ENCODE results near the gene SLC35F5.
"Not testable (repeated sequence)": the region's sequence is repeated elsewhere in the genome, so short reads cannot be mapped to it uniquely, and the experiment has no call there.

The SLC35F5 gene

DNA sequence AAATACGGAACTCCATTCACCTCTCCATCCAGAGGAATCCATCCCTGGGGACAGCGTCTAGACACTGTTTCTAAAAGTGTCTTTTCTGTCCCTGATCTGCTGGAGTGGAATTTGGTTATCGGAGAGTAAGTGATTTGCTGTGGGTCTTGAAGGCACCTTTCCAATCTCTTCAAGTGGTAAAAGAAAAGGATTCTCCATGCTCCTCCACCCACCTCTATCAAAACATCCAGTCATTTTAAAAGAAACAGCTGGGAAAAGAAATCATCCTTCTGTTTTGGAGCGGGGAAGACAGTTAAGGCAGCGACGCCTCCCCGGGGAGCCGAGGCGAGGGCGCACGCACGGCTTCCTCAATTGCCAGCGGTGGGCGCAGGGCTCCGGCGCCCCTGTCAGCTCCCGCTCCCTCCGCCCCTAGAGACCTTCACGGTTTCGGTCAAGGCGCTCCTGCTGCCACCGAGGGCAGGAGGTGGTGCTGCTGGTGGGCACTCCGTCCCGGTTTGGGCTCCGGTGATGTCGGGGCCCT, 547 bp downstream of the SLC35F5 start:
- no peak for DNase-seq

DNA sequence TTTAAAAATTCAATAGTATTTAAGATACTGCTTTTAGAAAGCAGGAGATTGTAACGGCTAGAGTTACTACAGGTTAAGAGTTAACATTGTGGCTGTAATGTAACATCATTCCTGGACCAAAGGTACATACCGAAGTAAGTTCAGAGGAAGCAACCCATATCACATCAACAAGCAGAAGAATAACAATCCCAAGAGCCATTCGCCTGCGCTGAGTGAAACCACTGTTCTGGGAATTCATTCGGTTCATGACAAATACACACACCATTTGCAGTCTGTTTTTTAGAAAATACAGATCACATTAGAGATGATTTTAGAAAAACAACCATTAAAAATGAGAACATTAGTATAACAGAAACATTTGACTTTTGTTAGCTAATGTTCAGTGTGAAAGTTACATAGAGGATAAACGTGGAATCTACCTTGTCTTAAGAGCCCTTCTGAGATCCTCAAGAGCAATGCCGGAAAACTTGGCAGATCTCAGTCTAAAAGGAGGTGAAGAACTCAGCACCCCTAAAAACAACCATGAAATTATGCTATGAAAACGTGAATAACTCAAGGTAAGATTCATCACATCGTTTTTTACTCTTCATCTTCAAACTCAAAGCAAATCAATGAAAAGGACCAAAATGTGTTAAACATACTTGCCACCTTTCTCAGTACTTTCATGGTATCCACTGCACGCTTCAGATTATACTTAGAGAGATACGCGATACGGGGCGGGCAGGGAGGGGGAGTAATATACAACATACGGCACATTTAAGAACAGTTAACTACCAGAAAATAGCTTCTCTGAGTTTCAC, 1.2 kb downstream of the SLC35F5 start:
- no peak for DNase-seq

- no peak for DNase-seq
These were observed 2.3 kb downstream of the SLC35F5 start for GRCh38 chr2:113754160-113754559.

- DNase-seq, result no peak
These were observed 6.1 kb downstream of the SLC35F5 start for GRCh38 chr2:113750385-113750784.

GRCh38 chr2:113741091-113741490, 15.4 kb downstream of the SLC35F5 start:
- DNase-seq, result no peak

GRCh38 chr2:113739849-113740248, 16.6 kb downstream of the SLC35F5 start:
- DNase-seq, result no peak

GRCh38 chr2:113734185-113734584, 22.3 kb downstream of the SLC35F5 start:
- DNase-seq, result no peak

DNA sequence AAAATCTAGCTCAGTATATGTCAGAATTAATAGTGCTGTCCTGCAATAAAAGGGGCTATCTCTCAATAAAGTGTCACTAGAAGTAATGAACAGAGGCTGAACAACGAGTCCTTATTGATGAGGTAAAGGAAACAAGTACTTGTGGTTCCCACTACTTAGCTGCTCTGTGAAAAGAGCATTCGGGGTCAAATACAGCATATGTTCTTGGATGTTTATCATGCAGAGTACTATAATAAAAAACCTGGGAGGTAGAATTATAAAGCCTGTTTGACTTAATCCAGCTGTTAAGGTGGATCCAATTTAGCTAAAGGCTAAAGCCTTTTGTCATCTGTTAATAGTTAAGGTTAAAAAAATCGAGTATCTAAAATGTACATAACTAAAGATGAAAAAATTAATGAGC, 32.4 kb downstream of the SLC35F5 start:
- no peak for DNase-seq

GRCh38 chr2:113723411-113723810, 33.0 kb downstream of the SLC35F5 start:
- no peak for DNase-seq

- no peak for DNase-seq
These were observed 36.3 kb downstream of the SLC35F5 start for GRCh38 chr2:113720167-113720566.

- DNase-seq, result no peak
These were observed 40.2 kb downstream of the SLC35F5 start for GRCh38 chr2:113716291-113716690.

- DNase-seq, result no peak
These were observed 43.5 kb downstream of the SLC35F5 start for GRCh38 chr2:113712941-113713340.

GRCh38 chr2:113711851-113712250, 44.6 kb downstream of the SLC35F5 start:
- DNase-seq, result no peak

DNA sequence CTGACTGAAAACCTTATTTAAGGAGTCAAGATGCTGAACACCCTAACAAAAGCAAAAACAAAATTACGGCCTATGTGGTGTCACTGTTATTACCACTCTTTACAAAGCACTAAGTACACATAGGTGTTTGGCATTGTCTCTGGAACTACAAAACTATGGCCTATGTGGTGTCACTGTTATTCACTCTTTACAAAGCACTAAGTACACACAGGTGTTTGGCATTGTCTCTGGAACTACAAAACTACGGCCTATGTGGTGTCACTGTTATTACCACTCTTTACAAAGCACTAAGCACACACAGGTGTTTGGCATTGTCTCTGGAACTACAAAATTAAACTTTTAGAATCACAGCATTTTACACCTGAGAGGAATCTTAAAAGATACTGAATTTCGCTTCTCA, 47.4 kb downstream of the SLC35F5 start:
- DNase-seq, result no peak

GRCh38 chr2:113707106-113707505, 49.3 kb downstream of the SLC35F5 start:
- DNase-seq, result no peak

GRCh38 chr2:113705982-113706523, 50.4 kb downstream of the SLC35F5 start:
- DNase-seq, result no peak

DNA sequence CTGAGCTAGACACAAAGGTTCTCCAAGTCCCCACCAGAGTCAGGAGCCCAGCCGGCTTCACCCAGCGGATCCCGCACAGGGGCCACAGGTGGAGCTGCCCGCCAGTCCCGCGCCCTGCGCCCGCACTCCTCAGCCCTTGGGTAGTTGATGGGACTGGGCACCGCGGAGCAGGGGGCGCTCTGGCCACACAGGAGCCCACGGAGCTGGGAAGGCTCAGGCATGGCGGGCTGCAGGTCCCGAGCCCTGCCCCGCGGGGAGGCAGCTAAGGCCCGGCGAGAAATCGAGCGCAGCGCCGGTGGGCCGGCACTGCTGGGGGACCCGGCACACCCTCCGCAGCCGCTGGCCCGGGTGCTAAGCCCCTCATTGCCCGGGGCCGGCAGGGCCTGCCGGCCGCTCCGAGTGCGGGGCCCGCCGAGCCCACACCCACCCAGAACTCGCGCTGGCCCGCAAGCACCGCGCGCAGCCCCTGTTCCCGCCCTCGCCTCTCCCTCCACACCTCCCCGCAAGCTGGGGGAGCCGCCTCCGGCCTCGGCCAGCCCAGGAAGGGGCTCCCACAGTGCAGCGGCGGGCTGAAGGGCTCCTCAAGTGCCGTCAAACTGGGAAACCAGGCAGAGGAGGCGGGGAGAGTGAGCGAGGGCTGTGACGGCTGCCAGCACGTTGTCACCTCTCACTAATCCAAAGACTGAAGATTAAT, 52.0 kb downstream of the SLC35F5 start:
- DNase-seq, result not testable (repeated sequence)

GRCh38 chr2:113703386-113704299, 52.8 kb downstream of the SLC35F5 start:
- DNase-seq, result no peak

GRCh38 chr2:113700186-113700841, 56.1 kb downstream of the SLC35F5 start:
- no peak for DNase-seq

DNA sequence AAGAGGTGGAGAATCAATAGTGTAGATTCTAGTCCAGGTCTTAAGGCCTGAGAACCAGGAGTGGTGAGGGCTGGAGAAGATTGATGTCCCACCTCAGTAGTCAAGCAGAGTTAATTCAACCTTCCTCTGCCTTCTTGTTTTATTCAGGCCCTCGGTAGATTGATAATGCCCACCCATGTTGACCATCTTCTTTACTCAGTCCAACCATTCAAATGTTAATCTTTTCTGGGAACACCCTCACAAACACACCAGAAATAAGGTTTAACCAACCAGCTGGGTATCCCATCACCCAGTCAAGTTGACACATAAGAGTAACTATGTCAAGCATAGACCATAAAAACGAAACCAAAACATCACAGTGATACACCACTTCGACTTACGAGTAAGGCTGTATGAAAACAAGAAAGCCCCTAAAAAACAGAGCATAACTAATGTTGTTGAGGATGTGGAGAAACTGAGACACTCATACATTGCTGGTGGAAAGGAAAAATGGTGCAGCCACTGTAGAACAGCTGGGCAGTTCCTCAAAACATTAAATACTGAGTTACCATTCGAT, 57.5 kb downstream of the SLC35F5 start:
- no peak for DNase-seq

DNA sequence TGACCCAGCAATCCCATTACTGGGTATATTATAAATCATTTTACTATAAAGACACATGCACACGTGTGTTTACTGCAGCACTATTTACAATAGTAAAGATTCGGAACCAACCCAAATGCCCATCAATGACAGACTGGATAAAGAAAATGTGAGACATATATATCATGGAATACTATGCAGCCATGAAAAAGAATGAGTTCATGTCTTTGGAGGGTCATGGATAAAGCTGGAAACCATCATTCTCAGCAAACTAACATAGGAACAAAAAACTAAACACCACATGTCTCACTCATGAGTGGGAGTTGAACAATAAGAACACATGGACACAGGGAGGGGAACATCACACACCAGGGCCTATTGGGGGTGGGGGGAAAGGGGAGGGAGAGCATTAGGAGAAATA, 58.2 kb downstream of the SLC35F5 start:
- DNase-seq, result not testable (repeated sequence)

DNA sequence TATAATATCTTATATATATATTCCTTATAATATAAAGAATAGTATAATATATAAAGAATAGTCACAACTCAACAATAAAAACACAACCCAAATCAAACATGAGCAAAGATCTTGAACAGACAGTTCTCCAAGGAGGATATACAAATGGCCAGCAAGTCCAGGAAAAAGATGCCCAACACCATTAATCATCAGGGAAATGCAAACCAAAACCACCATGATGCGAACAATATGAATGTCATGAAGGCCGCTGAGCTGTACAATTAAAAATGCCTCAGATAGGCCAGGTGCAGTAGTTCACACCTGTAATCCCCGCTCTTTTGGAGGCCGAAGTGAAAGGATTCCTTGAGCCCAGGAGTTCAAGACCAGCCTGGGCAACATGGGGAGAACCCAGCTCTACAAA, 58.9 kb downstream of the SLC35F5 start:
- no peak for DNase-seq

Measured in cerebellar nuclear complex (tissue), 1 donor.